Measurements from ENCODE around the gene CTDP1. TPM values are rescaled to one million over a fixed set of nuclear protein-coding genes. Genes with fewer than 3 reads are reported as not detected.

Gene CTDP1
- total RNA-seq, 1 experiment from 2014 or later = 33.7 TPM

DNA sequence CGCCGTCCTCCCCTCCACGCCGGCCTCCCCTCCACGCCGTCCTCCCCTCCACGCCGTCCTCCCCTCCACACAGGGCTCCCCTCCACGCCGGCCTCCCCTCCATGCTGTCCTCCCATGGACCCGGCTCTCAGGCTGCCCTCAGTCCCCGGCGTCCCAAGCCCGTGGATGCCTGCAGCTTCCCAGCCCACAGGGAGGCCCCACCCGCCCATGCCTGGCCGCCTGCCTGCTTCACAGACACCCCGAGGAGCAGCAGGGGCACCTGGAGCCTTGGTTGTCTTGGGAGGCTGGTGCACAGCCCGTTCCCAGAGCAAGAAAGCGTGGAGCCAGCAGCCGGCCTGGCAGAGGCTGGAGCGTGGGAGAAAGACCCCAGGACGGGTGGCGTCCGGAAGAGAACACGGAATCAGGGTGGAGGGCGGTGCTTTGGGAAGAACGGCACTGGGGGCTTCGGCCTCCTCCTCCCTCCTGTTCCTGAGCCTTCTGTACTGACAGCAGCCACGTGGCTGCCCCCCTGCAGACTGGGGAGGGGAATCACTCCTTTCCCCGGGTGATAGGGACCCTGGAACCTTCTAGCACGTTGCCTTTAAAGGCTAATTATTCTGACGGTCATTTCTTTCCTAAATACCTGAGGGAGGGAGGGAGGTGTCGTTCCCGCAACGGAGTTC, 92.0 kb downstream of the CTDP1 start:
- no peak overlapping the region for H2AK5ac ChIP-seq (ENCODE audit: insufficient read length, low read length)
- H4K20me1 ChIP-seq (ENCODE audit: control insufficient read depth, insufficient read depth, insufficient read length) = no peaks in the 10 kb centered on the region
- no peak for DNase-seq
- H3K4me1 ChIP-seq (ENCODE audit: insufficient read depth, low read length) = no peaks in the 10 kb centered on the region
- H3K27ac ChIP-seq (ENCODE audit: insufficient read length, low read depth, low read length) = no peak overlapping the region
- H3K9me3 ChIP-seq (ENCODE audit: control insufficient read depth, low read depth, low read length) = no peaks in the 10 kb centered on the region
- H2BK120ac ChIP-seq (ENCODE audit: low read depth, low read length, poor library complexity, severe bottlenecking) = no peak overlapping the region
- H2BK5ac ChIP-seq (ENCODE audit: insufficient read length, low read length) = no peak overlapping the region
- no peak overlapping the region for H3K27ac Mint-ChIP-seq
- no CpG with 5 or more reads among the region's 35 CpGs for WGBS (ENCODE audit: extremely low coverage, insufficient read length, low lambda C conversion rate)
- no peak overlapping the region for H3K9ac ChIP-seq (ENCODE audit: extremely low read depth, insufficient read length, low read length)
- H3K56ac ChIP-seq (ENCODE audit: insufficient read length, low read depth, low read length) = no peak overlapping the region
- H4K8ac ChIP-seq (replicated peaks; ENCODE audit: insufficient read length, low read depth, low read length) = no peak overlapping the region
- peaks cover 19 to 28% of the 10 kb centered on the region in 2 experiments for H3K9me3 Mint-ChIP-seq
- no peak for TF ChIP-seq CTCF (conservative IDR thresholded peaks at IDR 0.05)
- H3K27me3 ChIP-seq (ENCODE audit: insufficient read depth, low read length) = no peaks in the 10 kb centered on the region; the same call in 1 of the 2 replicates
- H3K4me2 ChIP-seq (ENCODE audit: insufficient read depth, insufficient read length, low read length) = no peak overlapping the region
- H3K79me2 ChIP-seq (ENCODE audit: insufficient read depth, low read length) = no peaks in the 10 kb centered on the region
- no peak overlapping the region for H2BK12ac ChIP-seq (ENCODE audit: insufficient read length, low read depth, low read length)
- no peak overlapping the region for H3T11ph ChIP-seq (ENCODE audit: low read length)
- no peak overlapping the region for H3K23ac ChIP-seq (ENCODE audit: insufficient read length, low read depth, low read length)
- H3K18ac ChIP-seq (ENCODE audit: insufficient read length, low read depth, low read length) = no peak overlapping the region
- peak overlapping the region; percentile 31; the same call in 1 of the 2 replicates for H3K14ac ChIP-seq (ENCODE audit: insufficient read depth, low read length)
- H3K23me2 ChIP-seq (ENCODE audit: insufficient read length, low read depth, low read length, poor library complexity, severe bottlenecking) = no peaks in the 10 kb centered on the region
- no peak overlapping the region for H2BK15ac ChIP-seq (ENCODE audit: low read depth, low read length)
- H4K5ac ChIP-seq (ENCODE audit: insufficient read length, low read depth, low read length) = no peak overlapping the region
- no peak overlapping the region for H4K91ac ChIP-seq (ENCODE audit: insufficient read length, low read depth, low read length)
- no peak overlapping the region for H3K4ac ChIP-seq (ENCODE audit: low read depth, low read length)
- no peak overlapping the region for H2AFZ ChIP-seq (ENCODE audit: low read length)
- no peak overlapping the region for H2BK20ac ChIP-seq (ENCODE audit: low read depth, low read length, poor library complexity, severe bottlenecking)
- H3K27me3 Mint-ChIP-seq (ENCODE audit: low read depth) = peaks cover 22% of the 10 kb centered on the region
- H3K4me1 Mint-ChIP-seq = no peaks in the 10 kb centered on the region
- no peak overlapping the region; a peak in 1 of 5 replicates for H3K4me3 Mint-ChIP-seq
- peaks cover 0 to 2% (median 2%) of the 10 kb centered on the region in 3 experiments; a peak in 2 of 7 replicates for H3K36me3 Mint-ChIP-seq (ENCODE audit: insufficient read depth in 1 of 3, low read depth in 3 of 3)
- no peaks in the 10 kb centered on the region for H3K79me1 ChIP-seq (ENCODE audit: insufficient read depth, low read depth, low read length, poor library complexity, severe bottlenecking)

Measured in H9 (cell line).